Kidney (tissue), 14 donors: ENCODE data around the gene ANP32D. TPM values are rescaled to one million over a fixed set of nuclear protein-coding genes. Genes with fewer than 3 reads are reported as not detected.

Experiments
- DNase-seq, 5 donors: peaks; one replicate each; pipeline ENCODE4 v3.0.0-alpha.2; 2013 to 2020
- FAIRE-seq: peaks from 2 replicates; lab custom pipeline; 2012; peaks lifted over from hg19 to GRCh38; lab: Jason Lieb, UNC
- H3K27ac ChIP-seq, 2 donors: one replicate each; pipeline ENCODE4 v1.7.0; 2013; ENCODE audit warnings: low read depth in 2 of 2, low read length in 2 of 2, inconsistent platforms in 1 of 2
- H3K27me3 ChIP-seq: one replicate; pipeline ENCODE4 v1.7.1; 2013; ENCODE audit warnings: low read length, inconsistent platforms; ENCODE audit not compliant: control insufficient read depth, insufficient read depth
- H3K36me3 ChIP-seq, 3 donors: one replicate each; pipeline versions ENCODE4 v1.7.0 to v1.7.1; 2013; ENCODE audit warnings: low read length in 3 of 3, control low read depth in 1 of 3, inconsistent platforms in 1 of 3; ENCODE audit not compliant: insufficient read depth in 3 of 3, control insufficient read depth in 2 of 3
- H3K4me1 ChIP-seq, 3 donors: one replicate each; pipeline versions ENCODE4 v1.7.0 to v1.7.1; 2013; ENCODE audit warnings: low read length in 3 of 3, inconsistent platforms in 1 of 3, low read depth in 1 of 3; ENCODE audit not compliant: control insufficient read depth in 2 of 3, insufficient read depth in 2 of 3
- H3K4me3 ChIP-seq, 3 donors: one replicate each; pipeline versions ENCODE4 v1.7.0 to v1.8.1; 2013; ENCODE audit warnings: low read length in 3 of 3, control low read depth in 1 of 3, inconsistent platforms in 1 of 3
- H3K9ac ChIP-seq, 3 donors: one replicate each; pipeline versions ENCODE4 v1.7.0 to v1.7.1; 2013; ENCODE audit warnings: low read length in 3 of 3, control low read depth in 1 of 3, inconsistent platforms in 1 of 3
- H3K9me3 ChIP-seq, 3 donors: one replicate each; pipeline versions ENCODE4 v1.7.0 to v1.7.1; 2013; ENCODE audit warnings: low read length in 3 of 3, control low read depth in 1 of 3, inconsistent platforms in 1 of 3; ENCODE audit not compliant: control insufficient read depth in 2 of 3, insufficient read depth in 1 of 3
- intact Hi-C: fragments of 100-400 bp; cut with DNase I; formaldehyde crosslinking; loops from one replicate; pipeline ENCODE4 v1.11.1; 2022
- polyA plus RNA-seq: library from polyadenylated mRNA; stranded (reverse); fragments of 350-450 nt; fragmentation: Illumina TruSeq; extraction: RNeasy Lipid Tissue Mini Kit (QIAGEN cat#74804); gene quantifications from one replicate; pipeline ENCODE4 v1.2.3, GENCODE V29; 2014; ENCODE audit warnings: low read depth, low replicate concordance; ENCODE audit not compliant: insufficient read depth
- total RNA-seq: library from RNA; stranded (reverse); fragmentation: NEBNext Ultra II Directional; extraction: Animal tissue kit (Norgen Biotek cat#: 25700); gene quantifications from one replicate; pipeline ENCODE4 v1.2.1, GENCODE V29; 2021
- TF ChIP-seq, protein P1 (sequence below): IDR thresholded peaks from 3 replicates; pipeline ENCODE4 v1.5.1; 2012; ENCODE audit warnings: mild to moderate bottlenecking, moderate library complexity, borderline replicate concordance; ENCODE audit not compliant: insufficient read depth; ENCODE audit errors: extremely low read depth
- donor health status: control.
- donor health status: control.
- donor health status: control.
- donor health status: control.
- donor health status: control.
- donor health status: DM: yes; HTN: yes; CAD: no.
- donor health status: Normal renal cell carcinoma (clear cell type).

ANP32D gene
- total and polyA plus RNA-seq, 2 donors from 2014 or later, result not detected

DNA sequence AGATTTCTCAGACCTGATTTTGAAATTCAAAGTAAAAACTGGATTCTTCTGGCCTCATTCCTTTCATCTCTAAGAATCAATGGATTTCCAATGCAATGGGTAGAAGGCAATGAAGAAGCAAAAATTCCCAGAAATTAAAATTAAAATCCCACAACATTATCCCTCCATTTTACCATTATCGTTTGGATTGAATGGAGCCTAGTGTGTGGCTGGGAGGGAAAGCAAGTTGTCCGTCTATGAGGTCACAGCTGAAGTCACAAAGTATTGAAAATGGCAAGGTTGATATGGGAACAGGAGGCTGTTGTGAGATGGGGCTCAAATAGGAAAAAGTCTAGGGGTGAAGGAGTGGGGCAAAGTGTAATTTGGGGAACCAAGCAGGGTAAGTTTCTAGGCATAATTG is 9.8 kb downstream of the ANP32D start, which contains the start of gene C12orf54:
Gene C12orf54, plus strand, starts transcription at position 301 of the 400 bp plus-strand sequence. CDS start 799 bp downstream, outside the sequence.
- H3K36me3 ChIP-seq, result no peaks in the 10 kb centered on the region
- H3K27ac ChIP-seq, result no peak within 1 kb of the TSS
- FAIRE-seq, result no peak
- no peaks in the 10 kb centered on the region for H3K27me3 ChIP-seq
- no peak for DNase-seq
- TF ChIP-seq, protein P1, sequence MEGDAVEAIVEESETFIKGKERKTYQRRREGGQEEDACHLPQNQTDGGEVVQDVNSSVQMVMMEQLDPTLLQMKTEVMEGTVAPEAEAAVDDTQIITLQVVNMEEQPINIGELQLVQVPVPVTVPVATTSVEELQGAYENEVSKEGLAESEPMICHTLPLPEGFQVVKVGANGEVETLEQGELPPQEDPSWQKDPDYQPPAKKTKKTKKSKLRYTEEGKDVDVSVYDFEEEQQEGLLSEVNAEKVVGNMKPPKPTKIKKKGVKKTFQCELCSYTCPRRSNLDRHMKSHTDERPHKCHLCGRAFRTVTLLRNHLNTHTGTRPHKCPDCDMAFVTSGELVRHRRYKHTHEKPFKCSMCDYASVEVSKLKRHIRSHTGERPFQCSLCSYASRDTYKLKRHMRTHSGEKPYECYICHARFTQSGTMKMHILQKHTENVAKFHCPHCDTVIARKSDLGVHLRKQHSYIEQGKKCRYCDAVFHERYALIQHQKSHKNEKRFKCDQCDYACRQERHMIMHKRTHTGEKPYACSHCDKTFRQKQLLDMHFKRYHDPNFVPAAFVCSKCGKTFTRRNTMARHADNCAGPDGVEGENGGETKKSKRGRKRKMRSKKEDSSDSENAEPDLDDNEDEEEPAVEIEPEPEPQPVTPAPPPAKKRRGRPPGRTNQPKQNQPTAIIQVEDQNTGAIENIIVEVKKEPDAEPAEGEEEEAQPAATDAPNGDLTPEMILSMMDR, result no peak
- no peak within 1 kb of the TSS for H3K4me3 ChIP-seq
- H3K9me3 ChIP-seq, result no peaks in the 10 kb centered on the region
- no peak within 1 kb of the TSS for H3K9ac ChIP-seq
- H3K4me1 ChIP-seq, result no peaks in the 10 kb centered on the region
- intact Hi-C loops, result no loop called here

- TF ChIP-seq, protein P1, result no peak
- Histone ChIP-seq H3K4me3 (no peak overlapping the region), H3K36me3 (no peaks in the 10 kb centered on the region), H3K4me1 (no peaks in the 10 kb centered on the region), H3K27ac (no peak overlapping the region), H3K9ac (no peak overlapping the region), H3K9me3 (no peaks in the 10 kb centered on the region), H3K27me3 (no peaks in the 10 kb centered on the region)
- DNase-seq (no peak), FAIRE-seq (no peak)
- intact Hi-C loops, result no loop called here
Observed at GRCh38 chr12:48482930-48483329, 10.6 kb downstream of the ANP32D start.

GRCh38 chr12:48486261-48486660 is 13.9 kb downstream of the ANP32D start:
- H3K36me3 ChIP-seq, result no peaks in the 10 kb centered on the region
- no peaks in the 10 kb centered on the region for H3K9me3 ChIP-seq
- H3K27me3 ChIP-seq, result no peaks in the 10 kb centered on the region
- no peak overlapping the region for H3K27ac ChIP-seq
- FAIRE-seq, result no peak
- TF ChIP-seq, protein P1, result no peak
- H3K4me1 ChIP-seq, result no peaks in the 10 kb centered on the region
- H3K4me3 ChIP-seq, result no peak overlapping the region
- DNase-seq, result no peak
- intact Hi-C loops, result no loop called here
- H3K9ac ChIP-seq, result no peak overlapping the region

DNA sequence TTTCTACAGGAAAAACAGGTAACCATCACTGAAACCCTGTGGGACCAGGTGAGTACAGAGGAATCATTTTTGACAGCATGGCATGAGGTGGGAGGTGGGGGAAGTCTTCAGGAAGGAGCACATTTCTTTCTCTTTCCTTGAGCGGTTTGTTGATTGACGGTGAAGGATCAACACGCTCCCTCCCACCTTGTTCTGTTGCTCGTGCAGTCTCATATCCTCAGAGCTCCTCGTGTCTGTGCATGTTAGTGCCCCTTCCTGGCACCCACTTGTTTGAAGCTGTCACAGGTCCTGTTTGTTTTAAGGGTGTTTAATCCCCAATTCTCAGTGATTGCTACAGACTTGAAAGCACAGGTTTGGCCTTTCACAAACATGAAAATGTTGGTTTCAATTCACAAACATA is 14.3 kb downstream of the ANP32D start:
- Histone ChIP-seq H3K4me3 (no peak overlapping the region), H3K4me1 (no peaks in the 10 kb centered on the region), H3K9ac (no peak overlapping the region), H3K36me3 (no peaks in the 10 kb centered on the region), H3K9me3 (no peaks in the 10 kb centered on the region), H3K27me3 (no peaks in the 10 kb centered on the region), H3K27ac (no peak overlapping the region)
- intact Hi-C loops, result no loop called here
- TF ChIP-seq, protein P1, result no peak
- no peak for FAIRE-seq
- DNase-seq, result no peak
